ENCODE data around the gene TFEB.

- TF ChIP-seq CTCF (IDR thresholded peaks at IDR 0.05): no peak
- TF ChIP-seq POLR2A (IDR thresholded peaks at IDR 0.05): no peak
- no peak for TF ChIP-seq EP300 (IDR thresholded peaks at IDR 0.05)
Observed at GRCh38 chr6:41723530-41724227, 11.7 kb downstream of the TFEB start.
